Effector memory CD4-positive, alpha-beta T cell (primary cell): ENCODE measurements around the gene TINAGL1.

Source experiments
- DNase-seq, 3 donors: peaks; one replicate each; pipeline ENCODE4 v3.0.0-alpha.2; 2020
- H3K27ac ChIP-seq: 2 replicates; pipeline ENCODE4 v1.7.0; 2013; ENCODE audit warnings: mild to moderate bottlenecking, low read length, moderate library complexity; ENCODE audit not compliant: insufficient read depth, poor library complexity, severe bottlenecking
- H3K27me3 ChIP-seq: replicated peaks from 2 replicates; pipeline ENCODE4 v1.7.0; 2013; ENCODE audit warnings: mild to moderate bottlenecking, low read length; ENCODE audit not compliant: insufficient read depth, control insufficient read depth, poor library complexity, severe bottlenecking
- H3K36me3 ChIP-seq: 2 replicates; pipeline ENCODE4 v1.7.0; 2013; ENCODE audit warnings: mild to moderate bottlenecking, low read length, moderate library complexity; ENCODE audit not compliant: control insufficient read depth, insufficient read depth
- H3K4me1 ChIP-seq: 2 replicates; pipeline ENCODE4 v1.7.0; 2013; ENCODE audit warnings: low read length, mild to moderate bottlenecking; ENCODE audit not compliant: control insufficient read depth, insufficient read depth, poor library complexity, severe bottlenecking
- H3K4me3 ChIP-seq: 2 replicates; pipeline ENCODE4 v1.7.0; 2013; ENCODE audit warnings: low read length, low read depth, mild to moderate bottlenecking; ENCODE audit not compliant: insufficient read depth, poor library complexity, severe bottlenecking
- H3K9me3 ChIP-seq: 2 replicates; pipeline ENCODE4 v1.7.0; 2013; ENCODE audit warnings: mild to moderate bottlenecking, low read length, moderate library complexity; ENCODE audit not compliant: control insufficient read depth

Gene TINAGL1

DNA sequence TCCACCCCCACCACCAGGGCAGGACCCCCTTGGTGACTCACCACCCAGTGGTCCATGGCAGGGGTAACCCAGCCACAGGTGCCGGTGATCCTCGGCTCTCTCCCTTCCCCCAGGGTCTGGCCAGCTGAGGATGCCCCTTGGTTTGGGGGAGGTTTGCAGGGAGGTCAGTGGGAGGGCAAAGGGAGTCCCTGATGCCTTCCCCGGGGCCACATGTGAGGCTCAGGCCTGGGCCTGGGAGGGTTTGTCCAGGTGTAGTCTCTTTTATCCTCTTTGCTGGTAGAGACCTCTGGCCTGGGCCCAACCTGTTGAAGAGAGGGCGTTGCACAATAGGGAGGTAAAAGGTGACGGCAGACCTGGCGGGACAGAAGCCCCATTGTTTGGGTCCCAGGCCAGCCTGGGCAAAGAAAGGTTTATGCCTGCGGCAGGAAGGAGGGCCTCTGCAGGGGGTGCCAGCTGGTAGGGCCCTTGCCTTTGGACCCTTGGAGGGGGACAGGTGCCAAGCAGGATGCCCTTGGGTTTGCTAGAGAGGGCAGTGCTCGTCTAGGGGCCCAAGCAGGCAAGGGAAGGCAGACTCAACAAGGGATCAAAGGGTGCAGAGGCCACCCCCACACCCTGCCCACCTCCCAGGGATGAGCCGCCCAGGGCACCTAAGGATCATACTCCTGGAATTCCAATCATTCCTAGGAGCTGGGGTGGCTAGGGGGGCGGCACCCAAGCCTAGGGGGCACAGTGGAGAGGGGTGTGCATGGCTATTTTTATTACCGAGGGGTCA, 760 bp upstream of the TINAGL1 start:
- no peaks in the 10 kb centered on the region for H3K4me1 ChIP-seq
- no peak for DNase-seq
- no peaks in the 10 kb centered on the region for H3K9me3 ChIP-seq
- H3K36me3 ChIP-seq, result no peaks in the 10 kb centered on the region
- no peak overlapping the region for H3K27ac ChIP-seq
- no peak overlapping the region for H3K4me3 ChIP-seq
- H3K27me3 ChIP-seq, result no peaks in the 10 kb centered on the region

DNA sequence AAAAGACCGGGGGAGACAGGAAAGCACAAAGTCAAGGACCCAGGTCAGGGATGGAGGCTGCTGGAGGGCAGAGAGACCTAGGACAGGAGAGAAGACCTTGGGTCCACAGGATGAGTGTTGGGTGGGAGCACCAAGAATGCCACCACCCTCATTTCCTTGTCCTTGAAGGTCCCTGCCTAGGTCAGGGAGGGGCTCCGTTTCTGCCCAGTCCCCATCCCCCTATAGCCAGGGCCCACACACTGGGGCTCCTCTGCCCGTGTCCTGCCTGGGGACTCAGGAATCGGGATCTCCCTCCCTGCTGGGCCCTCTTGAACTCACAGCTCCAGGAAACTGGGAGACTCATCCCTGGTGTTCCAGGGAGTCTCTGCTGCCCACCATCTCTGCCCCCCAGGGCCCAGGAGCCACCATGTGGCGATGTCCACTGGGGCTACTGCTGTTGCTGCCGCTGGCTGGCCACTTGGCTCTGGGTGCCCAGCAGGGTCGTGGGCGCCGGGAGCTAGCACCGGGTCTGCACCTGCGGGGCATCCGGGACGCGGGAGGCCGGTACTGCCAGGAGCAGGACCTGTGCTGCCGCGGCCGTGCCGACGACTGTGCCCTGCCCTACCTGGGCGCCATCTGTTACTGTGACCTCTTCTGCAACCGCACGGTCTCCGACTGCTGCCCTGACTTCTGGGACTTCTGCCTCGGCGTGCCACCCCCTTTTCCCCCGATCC, 584 bp downstream of the TINAGL1 start:
- Histone ChIP-seq H3K9me3 (no peaks in the 10 kb centered on the region), H3K36me3 (no peaks in the 10 kb centered on the region), H3K4me1 (no peaks in the 10 kb centered on the region), H3K4me3 (no peak overlapping the region), H3K27me3 (no peaks in the 10 kb centered on the region), H3K27ac (no peak overlapping the region)
- no peak for DNase-seq

DNA sequence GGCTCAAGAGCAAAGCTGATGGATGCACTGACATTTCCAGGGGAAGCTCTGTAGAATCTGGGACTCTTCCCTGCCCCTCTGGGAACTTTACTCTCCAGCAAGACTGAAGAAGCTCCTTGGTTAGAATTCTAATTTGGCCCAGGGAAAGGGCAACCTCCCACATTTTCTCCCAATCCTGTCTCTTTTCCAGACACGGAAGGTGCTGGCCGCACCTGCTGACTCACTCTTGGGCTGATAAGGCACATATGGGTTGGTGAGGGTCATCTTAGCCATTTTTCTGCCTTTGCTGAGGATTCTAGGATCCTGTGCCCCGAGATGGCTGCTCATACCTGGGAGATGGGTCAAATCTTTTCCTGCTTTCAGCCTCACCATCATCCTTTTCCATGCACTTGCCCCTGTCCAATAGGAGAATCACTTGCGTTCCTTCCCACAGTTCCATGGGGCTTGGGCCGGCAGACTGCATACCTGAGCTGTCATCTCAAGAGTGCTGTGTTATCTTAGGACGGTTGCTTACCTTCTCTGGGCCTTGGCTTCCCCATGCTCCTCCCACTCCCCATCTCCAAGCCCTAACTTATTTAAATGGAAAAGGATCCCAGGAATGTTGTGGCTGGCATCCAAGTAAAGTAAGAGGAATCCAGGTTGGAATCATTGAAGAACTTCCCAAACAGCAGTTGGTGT, 1.3 kb downstream of the TINAGL1 start:
- Histone ChIP-seq H3K27me3 (no peaks in the 10 kb centered on the region), H3K9me3 (no peaks in the 10 kb centered on the region), H3K36me3 (no peaks in the 10 kb centered on the region), H3K27ac (no peak overlapping the region), H3K4me1 (no peaks in the 10 kb centered on the region), H3K4me3 (no peak overlapping the region)
- no peak for DNase-seq

DNA sequence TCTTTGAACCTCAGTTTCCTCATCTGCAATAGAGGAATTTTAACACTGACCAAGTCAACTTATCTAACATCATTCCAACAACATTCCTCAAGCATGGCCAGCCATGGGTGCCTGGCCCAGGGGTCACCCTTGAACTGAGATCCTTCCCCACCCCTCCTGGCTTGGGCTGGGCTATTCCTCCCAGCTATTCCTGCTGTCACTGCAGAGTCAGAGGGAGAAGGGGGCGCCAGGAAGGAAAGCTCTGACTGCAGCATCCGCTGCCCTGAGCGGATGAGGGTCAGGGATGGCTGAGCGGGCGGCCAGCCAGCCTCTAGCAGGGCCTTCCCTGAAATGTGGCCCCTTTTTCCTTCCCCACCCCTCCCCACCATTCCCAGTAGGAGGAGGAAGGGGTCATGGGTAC, 3.1 kb downstream of the TINAGL1 start:
- H3K4me3 ChIP-seq, result no peak overlapping the region
- H3K4me1 ChIP-seq, result no peaks in the 10 kb centered on the region
- no peak overlapping the region for H3K27ac ChIP-seq

DNA sequence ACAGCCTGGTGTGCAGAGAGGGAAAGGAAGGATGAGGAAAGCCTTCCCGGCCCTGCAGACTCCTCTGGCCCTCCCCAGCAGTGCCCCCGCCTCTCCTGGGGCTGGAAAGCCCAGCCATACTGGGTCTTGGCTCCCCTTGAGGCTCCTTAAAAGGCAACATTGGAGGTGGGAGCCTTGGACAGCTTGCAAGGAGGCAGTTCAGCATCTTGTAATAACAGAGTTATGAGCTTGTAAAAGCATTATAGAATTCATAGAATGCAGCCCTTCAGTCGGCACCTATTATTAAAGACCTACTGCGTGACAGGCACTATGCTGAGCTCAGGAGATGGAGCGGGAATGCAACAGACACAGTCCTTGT, 4.2 kb downstream of the TINAGL1 start:
- Histone ChIP-seq H3K9me3 (no peaks in the 10 kb centered on the region), H3K4me3 (no peak overlapping the region), H3K4me1 (no peaks in the 10 kb centered on the region), H3K27me3 (no peaks in the 10 kb centered on the region), H3K27ac (no peak overlapping the region), H3K36me3 (no peaks in the 10 kb centered on the region)
- no peak for DNase-seq

More for the DNA sequence above, 3.1 kb downstream of the TINAGL1 start:
- DNase-seq, result no peak
- Histone ChIP-seq H3K36me3 (no peaks in the 10 kb centered on the region), H3K9me3 (no peaks in the 10 kb centered on the region), H3K27me3 (no peaks in the 10 kb centered on the region)

DNA sequence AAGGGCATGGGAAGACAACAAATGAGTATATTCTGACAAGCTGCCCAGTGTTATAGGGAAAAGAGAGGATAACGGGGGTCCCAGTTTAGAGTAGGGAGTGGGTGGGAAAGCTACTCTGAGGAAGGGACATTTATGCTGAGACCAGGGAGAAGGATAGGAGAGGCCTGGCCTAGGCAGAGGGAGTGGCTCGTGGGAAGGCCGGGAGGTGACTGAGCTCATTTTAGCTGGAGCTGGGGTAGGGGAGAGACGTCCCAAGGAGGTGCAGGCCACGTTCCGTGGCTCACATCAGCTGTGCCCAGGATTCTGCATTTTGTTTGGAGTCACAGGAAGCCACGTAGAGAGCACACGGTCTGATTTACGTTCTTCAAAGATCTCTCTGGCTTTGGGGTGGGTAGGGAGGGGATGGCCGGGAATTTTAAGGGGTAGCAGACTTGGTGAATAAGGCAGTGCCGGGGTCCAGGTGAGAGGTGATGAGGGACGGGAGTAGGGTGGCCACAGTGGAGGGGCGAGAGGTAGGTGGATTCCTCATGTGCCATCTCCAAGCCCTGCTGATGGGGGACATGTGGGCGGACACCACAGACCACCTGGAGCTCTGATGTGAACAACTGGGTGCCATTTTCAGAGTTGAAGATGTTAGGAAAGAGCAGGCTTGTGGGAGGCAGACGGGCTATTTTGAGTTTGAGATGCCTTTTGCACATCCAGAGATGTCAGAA, 4.7 kb downstream of the TINAGL1 start:
- Histone ChIP-seq H3K27me3 (no peaks in the 10 kb centered on the region), H3K4me3 (no peak overlapping the region), H3K27ac (no peak overlapping the region), H3K36me3 (no peaks in the 10 kb centered on the region), H3K9me3 (no peaks in the 10 kb centered on the region), H3K4me1 (no peaks in the 10 kb centered on the region)
- no peak for DNase-seq

DNA sequence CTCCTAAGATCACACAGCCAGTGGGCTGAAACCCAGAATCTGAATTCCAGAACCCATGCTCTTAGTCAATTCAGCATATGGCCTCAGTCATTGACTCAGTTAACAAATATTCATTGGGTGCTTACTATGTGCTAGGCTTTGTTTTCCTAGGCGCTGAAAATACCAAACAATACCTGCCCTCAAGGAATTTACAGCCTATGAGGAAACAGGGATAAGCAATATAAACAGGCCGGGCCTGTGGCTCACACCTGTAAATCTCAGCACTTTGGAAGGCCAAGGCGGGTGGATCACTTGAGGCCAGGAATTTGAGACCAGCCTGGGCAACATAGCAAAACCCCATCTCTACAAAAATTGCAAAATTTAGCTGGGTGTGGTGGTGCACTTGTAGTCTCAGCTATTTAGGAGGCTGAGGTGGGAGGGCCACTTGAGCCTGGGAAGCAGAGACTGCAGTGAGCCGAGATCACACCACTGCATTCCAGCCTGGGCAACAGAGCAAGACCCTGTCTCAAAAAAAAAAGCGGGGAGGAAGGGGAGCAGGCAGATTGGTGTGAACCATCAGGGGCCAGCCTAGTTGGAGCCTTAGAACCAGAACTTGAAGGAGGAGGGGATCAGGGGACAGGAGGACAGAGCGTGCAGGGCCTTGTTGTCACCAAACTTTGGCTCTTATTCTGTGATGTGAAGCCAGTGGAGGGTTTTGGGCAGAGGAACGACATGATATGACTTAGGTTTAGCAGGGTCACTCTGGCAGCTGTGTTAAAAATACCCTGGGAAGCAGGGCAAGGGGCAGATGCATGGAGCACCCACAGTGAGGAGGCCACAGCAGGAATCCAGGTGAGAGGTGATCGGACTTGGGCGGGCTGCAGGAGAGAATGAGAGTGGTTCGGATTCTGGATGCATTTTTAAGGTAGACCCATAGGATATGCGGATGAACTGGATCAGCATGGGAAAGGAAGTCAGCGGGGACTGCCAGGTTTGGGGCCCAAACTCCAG, 5.8 kb downstream of the TINAGL1 start:
- DNase-seq, result no peak
- H3K27me3 ChIP-seq, result no peaks in the 10 kb centered on the region
- H3K9me3 ChIP-seq, result no peaks in the 10 kb centered on the region
- H3K27ac ChIP-seq, result no peak overlapping the region
- H3K36me3 ChIP-seq, result no peaks in the 10 kb centered on the region
- no peak overlapping the region for H3K4me3 ChIP-seq
- H3K4me1 ChIP-seq, result no peaks in the 10 kb centered on the region

DNA sequence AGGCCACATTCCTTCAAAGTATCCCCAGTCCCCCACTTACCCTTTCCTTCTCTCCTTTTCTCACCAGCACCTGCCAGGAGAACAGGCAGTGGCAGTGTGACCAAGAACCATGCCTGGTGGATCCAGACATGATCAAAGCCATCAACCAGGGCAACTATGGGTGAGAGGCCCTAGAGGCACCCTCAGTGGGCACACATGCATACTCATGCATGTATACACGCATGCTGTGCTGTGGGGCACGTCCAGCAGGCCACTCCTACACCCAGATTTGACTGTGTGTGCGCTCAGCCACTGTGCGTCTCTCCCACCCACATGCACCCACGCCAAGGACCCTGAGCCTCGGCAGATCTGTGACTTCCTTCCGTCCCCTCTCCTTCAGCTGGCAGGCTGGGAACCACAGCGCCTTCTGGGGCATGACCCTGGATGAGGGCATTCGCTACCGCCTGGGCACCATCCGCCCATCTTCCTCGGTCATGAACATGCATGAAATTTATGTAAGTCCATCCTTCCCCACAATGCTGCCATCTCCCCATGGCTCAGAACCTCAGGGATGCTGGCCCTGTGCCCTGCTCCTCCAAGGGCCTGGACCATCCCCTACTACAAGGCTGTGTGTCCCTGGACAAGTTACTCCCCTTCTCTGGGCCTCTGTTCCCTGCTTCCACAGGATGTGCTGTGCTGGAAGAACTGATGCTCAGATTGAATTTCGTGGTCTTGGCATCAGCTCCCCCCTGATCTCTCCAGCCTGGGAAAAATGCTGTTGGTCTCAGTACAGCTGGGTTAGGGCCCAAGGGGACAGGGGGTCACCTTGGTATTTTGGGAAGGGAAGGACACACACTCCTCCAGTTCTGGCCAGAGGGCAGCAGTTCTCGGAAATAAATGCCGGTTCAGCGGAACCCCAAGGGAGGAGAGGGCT, 7.0 kb downstream of the TINAGL1 start:
- Histone ChIP-seq H3K27ac (no peak overlapping the region), H3K9me3 (no peaks in the 10 kb centered on the region), H3K36me3 (no peaks in the 10 kb centered on the region), H3K4me3 (no peak overlapping the region), H3K27me3 (no peaks in the 10 kb centered on the region), H3K4me1 (no peaks in the 10 kb centered on the region)
- no peak for DNase-seq
